SK-N-SH (cell line): ENCODE data around the gene TCL1B.

ENCODE experiments used
- EP300 ChIP-seq, 2 experiments: IDR thresholded peaks; 2 replicates each; pipeline versions ENCODE4 v1.4.0 to v1.6.1; 2012; ENCODE audit warnings: borderline replicate concordance in 1 of 2, low read depth in 1 of 2, low read length in 1 of 2
- RFX5 ChIP-seq: IDR thresholded peaks from 2 replicates; pipeline ENCODE4 v1.6.1; 2012; ENCODE audit warnings: mild to moderate bottlenecking, improper control_type of control experiment, low read length
- RXRA ChIP-seq: IDR thresholded peaks from 2 replicates; pipeline ENCODE4 v1.4.0; 2012; ENCODE audit warnings: low read depth, mild to moderate bottlenecking, borderline replicate concordance
- SIN3A ChIP-seq: IDR thresholded peaks from 2 replicates; pipeline ENCODE4 v1.6.1; 2012; ENCODE audit warnings: low read depth, mild to moderate bottlenecking, low read length, moderate library complexity, borderline replicate concordance
- TAF1 ChIP-seq: IDR thresholded peaks from 2 replicates; pipeline ENCODE4 v1.6.1; 2012; ENCODE audit warnings: low read depth, mild to moderate bottlenecking, low read length, moderate library complexity, borderline replicate concordance
- TF ChIP-seq, protein P1 (sequence below): IDR thresholded peaks from 2 replicates; pipeline ENCODE4 v1.6.1; 2012; ENCODE audit warnings: mild to moderate bottlenecking, low read depth, low read length, moderate library complexity
- TF ChIP-seq, protein P2 (sequence below): IDR thresholded peaks from 2 replicates; pipeline ENCODE4; 2012

- TF ChIP-seq RFX5 (no peak), EP300 (IDR thresholded peaks at IDR 0.05; ENCODE audit: borderline replicate concordance in 1 of 2, low read depth in 1 of 2, low read length in 1 of 2) (no peak), RXRA (no peak), TAF1 (no peak), SIN3A (no peak)
- TF ChIP-seq, protein P1, sequence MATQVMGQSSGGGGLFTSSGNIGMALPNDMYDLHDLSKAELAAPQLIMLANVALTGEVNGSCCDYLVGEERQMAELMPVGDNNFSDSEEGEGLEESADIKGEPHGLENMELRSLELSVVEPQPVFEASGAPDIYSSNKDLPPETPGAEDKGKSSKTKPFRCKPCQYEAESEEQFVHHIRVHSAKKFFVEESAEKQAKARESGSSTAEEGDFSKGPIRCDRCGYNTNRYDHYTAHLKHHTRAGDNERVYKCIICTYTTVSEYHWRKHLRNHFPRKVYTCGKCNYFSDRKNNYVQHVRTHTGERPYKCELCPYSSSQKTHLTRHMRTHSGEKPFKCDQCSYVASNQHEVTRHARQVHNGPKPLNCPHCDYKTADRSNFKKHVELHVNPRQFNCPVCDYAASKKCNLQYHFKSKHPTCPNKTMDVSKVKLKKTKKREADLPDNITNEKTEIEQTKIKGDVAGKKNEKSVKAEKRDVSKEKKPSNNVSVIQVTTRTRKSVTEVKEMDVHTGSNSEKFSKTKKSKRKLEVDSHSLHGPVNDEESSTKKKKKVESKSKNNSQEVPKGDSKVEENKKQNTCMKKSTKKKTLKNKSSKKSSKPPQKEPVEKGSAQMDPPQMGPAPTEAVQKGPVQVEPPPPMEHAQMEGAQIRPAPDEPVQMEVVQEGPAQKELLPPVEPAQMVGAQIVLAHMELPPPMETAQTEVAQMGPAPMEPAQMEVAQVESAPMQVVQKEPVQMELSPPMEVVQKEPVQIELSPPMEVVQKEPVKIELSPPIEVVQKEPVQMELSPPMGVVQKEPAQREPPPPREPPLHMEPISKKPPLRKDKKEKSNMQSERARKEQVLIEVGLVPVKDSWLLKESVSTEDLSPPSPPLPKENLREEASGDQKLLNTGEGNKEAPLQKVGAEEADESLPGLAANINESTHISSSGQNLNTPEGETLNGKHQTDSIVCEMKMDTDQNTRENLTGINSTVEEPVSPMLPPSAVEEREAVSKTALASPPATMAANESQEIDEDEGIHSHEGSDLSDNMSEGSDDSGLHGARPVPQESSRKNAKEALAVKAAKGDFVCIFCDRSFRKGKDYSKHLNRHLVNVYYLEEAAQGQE = no peak
- TF ChIP-seq, protein P2, sequence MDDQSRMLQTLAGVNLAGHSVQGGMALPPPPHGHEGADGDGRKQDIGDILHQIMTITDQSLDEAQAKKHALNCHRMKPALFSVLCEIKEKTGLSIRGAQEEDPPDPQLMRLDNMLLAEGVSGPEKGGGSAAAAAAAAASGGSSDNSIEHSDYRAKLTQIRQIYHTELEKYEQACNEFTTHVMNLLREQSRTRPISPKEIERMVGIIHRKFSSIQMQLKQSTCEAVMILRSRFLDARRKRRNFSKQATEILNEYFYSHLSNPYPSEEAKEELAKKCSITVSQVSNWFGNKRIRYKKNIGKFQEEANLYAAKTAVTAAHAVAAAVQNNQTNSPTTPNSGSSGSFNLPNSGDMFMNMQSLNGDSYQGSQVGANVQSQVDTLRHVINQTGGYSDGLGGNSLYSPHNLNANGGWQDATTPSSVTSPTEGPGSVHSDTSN = no peak
Observed at GRCh38 chr14:95645389-95645996, 40.7 kb upstream of the TCL1B start.
